H1 (cell line): ENCODE data around the gene BUB1B. TPM values are rescaled to one million over a fixed set of nuclear protein-coding genes. Genes with fewer than 3 reads are reported as not detected.
A peak's percentile ranks its signal among the peaks of the same experiment; 100 is the strongest.

Experiments used
- CTCF ChIA-PET: fragments of 300-600 bp; sonication (Branson Sonifier 250); formaldehyde crosslinking; loops from one replicate; lab custom pipeline; 2021; ENCODE audit not compliant: partially characterized antibody; lab: Charles Lee
- POLR2A ChIA-PET: fragments of 300-600 bp; sonication (Branson Sonifier 250); formaldehyde crosslinking; loops from one replicate; lab custom pipeline; 2021; ENCODE audit warnings: inconsistent platforms; ENCODE audit not compliant: partially characterized antibody; lab: Charles Lee
- DNase-seq, 2 experiments: peaks; one replicate each; pipeline versions ENCODE4 v3.0.0 to v3.0.0-alpha.2; 2010 to 2022; ENCODE audit warnings: low spot score in 2 of 2, low read depth in 1 of 2, mixed read lengths in 1 of 2
- FAIRE-seq: peaks from 2 replicates; lab custom pipeline; 2011; peaks lifted over from hg19 to GRCh38; lab: Jason Lieb, UNC
- H2AFZ ChIP-seq: 2 replicates; pipeline ENCODE4 v1.8.1; 2012; ENCODE audit warnings: low read length, inconsistent platforms
- H2AK5ac ChIP-seq: 2 replicates; pipeline ENCODE4 v1.6.1; 2013; ENCODE audit warnings: low read depth, low read length
- H2BK120ac ChIP-seq: replicated peaks from 2 replicates; pipeline ENCODE3; 2013; ENCODE audit warnings: low read depth, low read length, inconsistent platforms
- H2BK12ac ChIP-seq: 2 replicates; pipeline ENCODE4 v1.6.1; 2013; ENCODE audit warnings: low read depth, low read length
- H2BK15ac ChIP-seq: 2 replicates; pipeline ENCODE4 v1.6.1; 2013; ENCODE audit warnings: low read length
- H2BK20ac ChIP-seq: 2 replicates; pipeline ENCODE4 v1.6.1; 2013; ENCODE audit warnings: low read length
- H2BK5ac ChIP-seq: 2 replicates; pipeline ENCODE4 v1.6.1; 2013; ENCODE audit warnings: low read depth, low read length
- H3K14ac ChIP-seq: 2 replicates; pipeline ENCODE4 v1.6.1; 2013; ENCODE audit warnings: inconsistent platforms; ENCODE audit not compliant: insufficient read length
- H3K18ac ChIP-seq: 2 replicates; pipeline ENCODE4 v1.6.1; 2013; ENCODE audit warnings: low read length; ENCODE audit errors: extremely low read depth
- H3K23ac ChIP-seq: 2 replicates; pipeline ENCODE4 v1.6.1; 2013; ENCODE audit warnings: inconsistent platforms; ENCODE audit not compliant: insufficient read length
- H3K23me2 ChIP-seq: 2 replicates; pipeline ENCODE4 v1.6.1; 2013; ENCODE audit warnings: low read depth, low read length
- H3K27ac ChIP-seq: 2 replicates; pipeline ENCODE4 v1.6.1; 2011; ENCODE audit warnings: low read depth, low read length, inconsistent platforms
- H3K27me3 ChIP-seq, 4 experiments: replicated peaks in 1 of 4; 1 replicate in 1 of 4; 2 replicates in 3 of 4; pipeline versions ENCODE4 v1.6.1 to v1.8.1; 2011 to 2013; ENCODE audit warnings: low read length in 3 of 4, mild to moderate bottlenecking in 3 of 4, inconsistent platforms in 2 of 4, mixed read lengths in 2 of 4, moderate library complexity in 1 of 4; ENCODE audit not compliant: control insufficient read depth in 3 of 4, insufficient read depth in 3 of 4; ENCODE audit errors: extremely low read depth in 1 of 4
- H3K36me3 ChIP-seq, 4 experiments: 2 replicates each; pipeline versions ENCODE4 v1.6.1 to v1.8.1; 2011 to 2013; ENCODE audit warnings: mild to moderate bottlenecking in 4 of 4, low read length in 3 of 4, moderate library complexity in 2 of 4, control low read depth in 1 of 4, inconsistent platforms in 1 of 4; ENCODE audit not compliant: insufficient read depth in 4 of 4, control insufficient read depth in 2 of 4
- H3K4ac ChIP-seq: replicated peaks from 2 replicates; pipeline ENCODE3; 2013; ENCODE audit warnings: low read length, low read depth, mixed read lengths, inconsistent platforms; ENCODE audit not compliant: insufficient read length
- H3K4me1 ChIP-seq, 4 experiments: replicated peaks in 1 of 4; 1 replicate in 1 of 4; 2 replicates in 3 of 4; pipeline versions ENCODE4 v1.6.1 to v1.8.1; 2011 to 2013; ENCODE audit warnings: low read length in 3 of 4, inconsistent platforms in 2 of 4, mixed read lengths in 1 of 4; ENCODE audit not compliant: insufficient read depth in 4 of 4, control insufficient read depth in 3 of 4
- H3K4me2 ChIP-seq, 2 experiments: 2 replicates each; pipeline versions ENCODE4 v1.6.1 to v1.8.1; 2011 to 2013; ENCODE audit warnings: low read depth in 2 of 2, low read length in 2 of 2, control low read depth in 1 of 2, inconsistent platforms in 1 of 2, mild to moderate bottlenecking in 1 of 2; ENCODE audit not compliant: insufficient read depth in 1 of 2
- H3K4me3 ChIP-seq, 4 experiments: fragments of 200-600, 300-600 bp in 1 of 4; sonication (generic), shearing (Covaris generic), sonication (Bioruptor Twin) in 1 of 4; 2 replicates each; pipeline versions ENCODE4 v1.5.1 to v1.8.1; 2011 to 2016; ENCODE audit warnings: low read length in 4 of 4, low read depth in 3 of 4, control low read depth in 2 of 4, inconsistent platforms in 2 of 4, mild to moderate bottlenecking in 2 of 4, mixed read lengths in 1 of 4, moderate library complexity in 1 of 4; ENCODE audit not compliant: insufficient read depth in 2 of 4; ENCODE audit errors: extremely low read depth in 1 of 4
- H3K56ac ChIP-seq: replicated peaks from 2 replicates; pipeline ENCODE3; 2013; ENCODE audit warnings: low read depth, mild to moderate bottlenecking, mixed read lengths, low read length, inconsistent platforms; ENCODE audit not compliant: insufficient read length
- H3K79me1 ChIP-seq: 2 replicates; pipeline ENCODE4 v1.6.1; 2013; ENCODE audit warnings: low read depth, low read length, control low read depth
- H3K79me2 ChIP-seq, 2 experiments: 2 replicates each; pipeline versions ENCODE4 v1.6.1 to v1.8.1; 2012 to 2013; ENCODE audit warnings: low read length in 2 of 2, mild to moderate bottlenecking in 2 of 2, inconsistent platforms in 1 of 2; ENCODE audit not compliant: insufficient read depth in 2 of 2, control insufficient read depth in 1 of 2
- H3K9ac ChIP-seq, 4 experiments: replicated peaks in 1 of 4; 1 replicate in 1 of 4; 2 replicates in 3 of 4; pipeline versions ENCODE4 v1.6.1 to v1.8.1; 2011 to 2013; ENCODE audit warnings: low read depth in 3 of 4, low read length in 3 of 4, control low read depth in 2 of 4, mild to moderate bottlenecking in 2 of 4, moderate library complexity in 2 of 4, inconsistent platforms in 1 of 4; ENCODE audit errors: extremely low read depth in 1 of 4
- H3K9me3 ChIP-seq, 2 experiments: 2 replicates each; pipeline versions ENCODE4 v1.6.1 to v1.8.1; 2012 to 2013; ENCODE audit warnings: mild to moderate bottlenecking in 2 of 2, moderate library complexity in 2 of 2, control low read depth in 1 of 2, inconsistent platforms in 1 of 2, low read depth in 1 of 2, low read length in 1 of 2, mixed read lengths in 1 of 2; ENCODE audit not compliant: insufficient read depth in 2 of 2
- H4K20me1 ChIP-seq, 2 experiments: replicated peaks in 1 of 2; 2 replicates each; pipeline versions ENCODE3 to v1.8.1; 2011 to 2013; ENCODE audit warnings: inconsistent platforms in 2 of 2, low read length in 2 of 2, mild to moderate bottlenecking in 1 of 2; ENCODE audit not compliant: insufficient read depth in 2 of 2, control insufficient read depth in 1 of 2
- H4K5ac ChIP-seq: 2 replicates; pipeline ENCODE4 v1.6.1; 2013; ENCODE audit warnings: low read length, low read depth, mixed read lengths, inconsistent platforms; ENCODE audit not compliant: insufficient read length
- H4K8ac ChIP-seq: 2 replicates; pipeline ENCODE4 v1.8.0; 2013; ENCODE audit warnings: mild to moderate bottlenecking, moderate library complexity, low read length, inconsistent platforms; ENCODE audit not compliant: insufficient read depth; ENCODE audit errors: extremely low read depth
- H4K91ac ChIP-seq: replicated peaks from 2 replicates; pipeline ENCODE3; 2013; ENCODE audit warnings: low read length, mixed read lengths, inconsistent platforms; ENCODE audit not compliant: insufficient read length
- FOSL1 ChIP-seq: IDR thresholded peaks from 2 replicates; pipeline ENCODE4 v1.6.1; 2011; ENCODE audit warnings: mild to moderate bottlenecking, low read depth, low read length, moderate library complexity; ENCODE audit not compliant: insufficient read depth
- JUND ChIP-seq: IDR thresholded peaks from 2 replicates; pipeline ENCODE4 v1.6.1; 2011; ENCODE audit warnings: mild to moderate bottlenecking, improper control_type of control experiment, low read length
- KDM5A ChIP-seq: fragments of 200-600 bp; IDR thresholded peaks from 2 replicates; pipeline ENCODE4 v1.7.1; 2012; ENCODE audit warnings: mild to moderate bottlenecking, low read length, inconsistent platforms, mixed read lengths
- MAFK ChIP-seq: IDR thresholded peaks from 2 replicates; pipeline ENCODE4 v1.6.1; 2012; ENCODE audit warnings: low read depth, mild to moderate bottlenecking, improper control_type of control experiment, low read length
- NANOG ChIP-seq: IDR thresholded peaks from 2 replicates; pipeline ENCODE4 v1.6.1; 2011; ENCODE audit warnings: low read length, low read depth, mild to moderate bottlenecking, inconsistent platforms; ENCODE audit not compliant: insufficient read depth, poor library complexity, severe bottlenecking
- POLR2A ChIP-seq, 2 experiments: IDR thresholded peaks; 1 replicate in 1 of 2; 2 replicates in 1 of 2; pipeline ENCODE4 v1.6.1; 2011; ENCODE audit warnings: low read depth in 2 of 2, low read length in 2 of 2, mild to moderate bottlenecking in 2 of 2; ENCODE audit errors: control extremely low read depth in 1 of 2
- POLR2AphosphoS5 ChIP-seq: IDR thresholded peaks from 2 replicates; pipeline ENCODE4 v1.6.1; 2011; ENCODE audit warnings: low read depth, low read length
- RFX5 ChIP-seq: IDR thresholded peaks from 2 replicates; pipeline ENCODE4 v1.6.1; 2011; ENCODE audit warnings: low read depth, low read length, improper control_type of control experiment, borderline replicate concordance
- TAF1 ChIP-seq: IDR thresholded peaks from 2 replicates; pipeline ENCODE4 v1.6.1; 2011; ENCODE audit warnings: mild to moderate bottlenecking, low read depth, low read length
- TCF12 ChIP-seq: IDR thresholded peaks from 2 replicates; pipeline ENCODE4 v1.6.1; 2011; ENCODE audit warnings: low read depth, mild to moderate bottlenecking, low read length
- TEAD4 ChIP-seq: IDR thresholded peaks from 2 replicates; pipeline ENCODE4 v1.6.1; 2012; ENCODE audit warnings: low read depth, low read length, inconsistent platforms, mixed read lengths
- YY1 ChIP-seq: IDR thresholded peaks from 2 replicates; pipeline ENCODE4 v1.6.1; 2011; ENCODE audit warnings: low read depth, mild to moderate bottlenecking, low read length
- WGBS, 2 experiments: shearing (Covaris generic) in 1 of 2; methylation state at CpG; one replicate each; pipeline versions ENCODE4 v1.1.6 to v1.1.7; 2013 to 2015; ENCODE audit warnings: low lambda C conversion rate in 2 of 2, mixed read lengths in 2 of 2, inconsistent platforms in 1 of 2, low coverage in 1 of 2, missing lambda C conversion rate in 1 of 2; ENCODE audit not compliant: insufficient replicate concordance in 2 of 2, insufficient coverage in 1 of 2, insufficient read length in 1 of 2; ENCODE audit errors: extremely low coverage in 1 of 2, missing lambda C conversion rate in 1 of 2; 5-methylcytosine and 5-hydroxymethylcytosine counted together
- polyA plus RNA-seq, 7 experiments: library from polyadenylated mRNA; depleted of rRNA in 3 of 7; stranded (reverse) in 5 of 7; unstranded in 2 of 7; fragments of >200 nt in 5 of 7; fragments of 200-250 nt in 2 of 7; gene quantifications; 1 replicate in 5 of 7; 2 replicates in 1 of 7; 4 replicates in 1 of 7; pipeline versions ENCODE4 v1.2.1 to v1.2.3, GENCODE V29; 2011 to 2013; ENCODE audit warnings: missing spikeins in 2 of 7, mixed read lengths in 2 of 7
- total RNA-seq: library from RNA; stranded (reverse); fragmentation: NEBNext Ultra II Directional; extraction: Animal tissue kit (Norgen Biotek cat#: 25700); gene quantifications from 2 replicates; pipeline ENCODE4 v1.2.1, GENCODE V29; 2021

The BUB1B gene
- total and polyA plus RNA-seq, 2 of the 8 experiments (the other 6 are each of a cell fraction or from before 2014, with no cell fraction given) = 48.9 to 144 TPM

DNA sequence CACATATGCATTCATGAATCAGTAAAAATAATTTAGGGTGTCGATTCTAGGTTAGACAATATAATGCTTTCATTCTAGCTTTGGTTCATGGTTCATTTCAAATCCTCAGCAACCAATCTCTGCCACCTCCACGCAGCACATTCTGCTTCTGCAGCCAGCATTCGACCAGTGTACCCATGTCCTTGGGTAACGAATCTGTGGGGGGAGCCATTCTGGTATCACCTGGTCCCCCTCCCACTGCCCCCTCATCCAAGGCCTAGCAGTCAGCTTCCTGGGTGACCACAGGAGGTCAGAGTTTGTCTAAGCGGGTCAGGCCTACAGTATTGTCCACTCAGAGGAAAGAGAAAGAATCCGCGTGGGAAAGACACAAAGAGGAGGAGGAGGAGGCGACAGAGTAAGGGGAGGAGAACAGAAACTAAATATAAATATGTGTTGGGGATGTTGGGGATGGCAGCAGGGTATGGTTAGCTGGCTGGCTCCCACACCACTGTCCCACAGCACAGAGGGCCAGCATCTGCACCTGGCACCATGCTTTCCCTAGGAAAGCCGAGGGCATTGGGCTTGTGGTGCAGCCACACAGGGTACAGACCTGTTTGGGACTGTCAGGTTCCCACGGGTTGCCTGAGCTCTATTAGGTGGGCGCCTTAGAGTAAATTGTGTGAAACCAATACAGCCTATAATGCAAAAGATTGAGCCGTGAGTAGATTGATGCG is 90.1 kb downstream of the BUB1B start:
- Histone ChIP-seq H2BK15ac (no peak overlapping the region), H2BK5ac (no peak overlapping the region), H3K79me1 (no peaks in the 10 kb centered on the region; the same call in 1 of the 2 replicates)

More for the DNA sequence above, 90.1 kb downstream of the BUB1B start:
- H4K5ac ChIP-seq = no peak overlapping the region
- CTCF ChIA-PET = interaction anchor here (0.5 to 46.3 kb wide), 6 partner anchors 11 to 67 kb away, joined by 3 to 1340 read pairs (median 6); partner anchors contain the start of gene PAK6
- no peaks in the 10 kb centered on the region for H3K79me2 ChIP-seq
- TF ChIP-seq JUND (no peak), TEAD4 (no peak), YY1 (no peak), FOSL1 (no peak), MAFK (no peak), POLR2AphosphoS5 (no peak), POLR2A (IDR thresholded peaks at IDR 0.05; ENCODE audit: control extremely low read depth in 1 of 2, low read depth in 2 of 2, low read length in 2 of 2) (no peak), KDM5A (no peak), TAF1 (no peak), TCF12 (no peak), NANOG (no peak), RFX5 (no peak)
- TF ChIP-seq, all 59 proteins: peak for 0
- Histone ChIP-seq H3K4me2 (no peak overlapping the region), H3K27me3 (peaks cover 11 to 41% (median 32%) of the 10 kb centered on the region in 4 experiments), H3K56ac (no peak overlapping the region), H3K14ac (no peak overlapping the region), H4K91ac (no peak overlapping the region), H3K18ac (no peak overlapping the region), H2AFZ (no peak overlapping the region), H2AK5ac (0 out of 2 replicates have a peak overlapping the region, but pooled peaks have one; percentile 3), H4K8ac (no peak overlapping the region), H2BK12ac (no peak overlapping the region), H3K27ac (no peak overlapping the region), H3K4ac (no peak overlapping the region), H2BK20ac (no peak overlapping the region), H2BK120ac (no peak overlapping the region), H3K9me3 (no peaks in the 10 kb centered on the region), H3K23me2 (peaks cover 7% of the 10 kb centered on the region; the same call in 1 of the 2 replicates), H3K23ac (no peak overlapping the region), H3K4me3 (no peak overlapping the region), H3K4me1 (peaks cover 0 to 10% (median 7%) of the 10 kb centered on the region in 4 experiments; a peak in 5 of 7 replicates), H4K20me1 (no peaks in the 10 kb centered on the region), H3K36me3 (no peaks in the 10 kb centered on the region), H3K9ac (no peak overlapping the region)
- POLR2A ChIA-PET = interaction anchor here (0.9 to 6.7 kb wide), 4 partner anchors 11 to 29 kb away, joined by 3 to 47 read pairs (median 4); partner anchors contain the start of gene PAK6
- FAIRE-seq = no peak
- DNase-seq = no peak
- WGBS, 2 experiments = 87% methylated on average over 13 of the region's 13 CpGs; no CpG with 5 or more reads in 1 of the 2 experiments
